ENCODE measurements around the gene RARG.

Gene RARG

DNA sequence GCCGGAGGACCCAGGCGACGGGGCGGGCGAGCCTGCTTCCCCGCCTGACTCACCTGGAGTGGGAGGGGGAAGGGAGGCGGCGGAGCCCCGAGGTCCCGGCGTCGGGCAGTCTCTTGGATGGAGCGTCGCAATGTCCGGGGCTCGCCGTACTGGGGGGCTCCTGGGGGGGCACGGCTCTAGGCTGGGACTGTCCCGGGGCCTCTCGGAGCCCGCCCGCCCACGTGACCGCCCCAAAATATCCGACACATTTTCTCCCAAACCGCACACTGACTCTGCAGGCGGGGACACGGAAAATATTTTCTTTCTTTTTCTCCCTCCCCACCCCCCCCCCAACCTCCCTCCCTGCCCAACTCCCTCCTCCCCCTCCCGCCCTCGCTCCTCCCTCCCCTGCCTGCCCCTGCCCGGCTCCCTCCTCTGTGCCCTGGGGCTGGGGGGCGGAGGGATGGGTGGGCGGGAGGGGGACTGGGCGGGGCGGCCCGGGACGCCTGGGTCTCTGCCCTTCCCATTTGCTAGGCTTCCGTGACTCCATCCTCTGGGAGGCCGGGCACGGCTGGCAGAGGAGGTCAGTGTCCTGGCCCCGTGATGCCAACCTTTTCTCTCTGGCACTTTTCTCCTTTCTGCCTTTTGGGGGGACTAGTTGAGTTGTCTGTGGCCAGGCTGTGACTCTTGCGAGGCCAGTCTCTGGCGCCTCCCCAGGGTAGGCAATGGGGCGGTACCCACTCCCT, at the start of gene RARG:
RARG (minus strand) TSS at position 289 of the 725 bp plus-strand sequence. CDS start 4,664 bp downstream, outside the sequence.
- peak; percentile 52 to 70 for DNase-seq (ENCODE audit: low read depth in 2 of 2)

DNA sequence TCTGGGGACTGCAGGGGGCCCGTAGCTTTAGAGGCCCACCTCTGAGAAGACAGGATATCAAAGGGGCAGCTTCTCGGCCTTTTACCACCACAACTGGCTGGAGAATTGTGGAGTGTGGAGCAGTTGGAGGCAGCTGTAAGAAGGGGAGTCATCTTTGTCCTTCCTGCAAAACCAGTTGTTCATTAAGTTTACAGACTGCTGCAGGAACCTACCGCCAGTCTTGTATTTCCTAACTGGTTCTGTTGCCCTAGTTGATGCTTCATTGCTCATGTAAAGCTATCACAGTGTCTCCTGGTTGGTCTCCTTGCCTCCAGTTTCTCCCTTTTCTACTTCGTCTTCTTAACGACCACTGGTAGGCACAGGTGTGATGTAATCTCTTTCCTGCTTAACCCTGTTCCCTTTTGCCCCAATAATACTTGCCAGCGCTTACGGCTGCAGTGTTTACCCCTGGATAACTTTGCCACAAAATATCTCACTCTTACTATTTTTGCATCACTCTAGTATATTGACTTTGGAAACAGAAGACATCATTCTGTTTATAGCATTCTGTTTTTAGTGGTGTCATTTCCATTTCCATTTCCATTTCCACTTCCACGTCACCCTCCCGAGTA, 48.0 kb upstream of the RARG start:
- DNase-seq (ENCODE audit: low read depth in 2 of 2), result no peak

DNA sequence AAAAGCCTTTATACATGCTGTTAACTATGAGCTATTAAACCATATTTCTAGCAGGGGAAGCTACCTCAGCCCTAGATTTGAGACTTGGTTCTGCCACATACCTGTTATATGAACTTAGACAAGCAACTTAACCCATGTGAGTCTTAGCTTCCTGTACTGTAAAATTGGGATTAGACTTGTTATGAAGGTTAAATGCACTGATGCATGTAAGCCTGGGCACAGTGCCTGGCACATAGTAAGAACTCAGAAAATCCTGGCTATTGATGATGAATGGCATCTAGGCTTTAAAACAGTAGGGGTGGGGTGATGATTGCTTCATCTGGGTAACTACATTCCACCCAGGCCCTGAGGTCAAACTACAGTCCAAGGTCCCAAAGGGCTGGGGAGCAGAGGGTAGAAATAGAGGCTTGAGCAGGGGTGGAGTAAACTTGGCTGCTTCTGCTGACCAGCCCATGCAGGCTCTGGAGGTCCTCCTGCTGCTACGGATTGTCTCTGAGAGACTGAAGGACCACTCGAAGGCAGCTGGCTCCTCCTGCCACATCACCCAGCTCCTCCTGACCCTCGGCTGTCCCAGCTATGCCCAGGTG, 47.4 kb upstream of the RARG start:
- no peak for DNase-seq (ENCODE audit: low read depth in 2 of 2)

- DNase-seq (ENCODE audit: low read depth in 2 of 2), result no peak
Measured at GRCh38 chr12:53277981-53278380, 46.0 kb upstream of the RARG start.

DNA sequence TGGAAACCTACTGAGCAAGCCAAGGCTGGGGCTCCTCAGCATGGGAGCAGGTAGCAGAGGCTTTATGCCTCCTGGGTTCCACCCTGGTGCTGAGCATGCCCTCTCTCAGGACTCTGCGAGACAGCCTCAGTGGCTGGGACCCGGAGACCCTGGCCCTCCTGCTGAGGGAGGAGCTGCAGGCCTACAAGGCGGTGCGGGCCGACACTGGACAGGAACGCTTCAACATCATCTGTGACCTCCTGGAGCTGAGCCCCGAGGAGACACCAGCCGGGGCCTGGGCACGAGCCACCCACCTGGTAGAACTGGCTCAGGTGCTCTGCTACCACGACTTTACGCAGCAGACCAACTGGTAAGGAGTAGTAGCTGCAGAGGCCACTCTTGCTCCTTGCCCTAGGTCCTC, 44.5 kb upstream of the RARG start:
- DNase-seq (ENCODE audit: low read depth in 2 of 2), result no peak

GRCh38 chr12:53274445-53274844, 42.4 kb upstream of the RARG start:
- DNase-seq (ENCODE audit: low read depth in 2 of 2), result no peak

DNA sequence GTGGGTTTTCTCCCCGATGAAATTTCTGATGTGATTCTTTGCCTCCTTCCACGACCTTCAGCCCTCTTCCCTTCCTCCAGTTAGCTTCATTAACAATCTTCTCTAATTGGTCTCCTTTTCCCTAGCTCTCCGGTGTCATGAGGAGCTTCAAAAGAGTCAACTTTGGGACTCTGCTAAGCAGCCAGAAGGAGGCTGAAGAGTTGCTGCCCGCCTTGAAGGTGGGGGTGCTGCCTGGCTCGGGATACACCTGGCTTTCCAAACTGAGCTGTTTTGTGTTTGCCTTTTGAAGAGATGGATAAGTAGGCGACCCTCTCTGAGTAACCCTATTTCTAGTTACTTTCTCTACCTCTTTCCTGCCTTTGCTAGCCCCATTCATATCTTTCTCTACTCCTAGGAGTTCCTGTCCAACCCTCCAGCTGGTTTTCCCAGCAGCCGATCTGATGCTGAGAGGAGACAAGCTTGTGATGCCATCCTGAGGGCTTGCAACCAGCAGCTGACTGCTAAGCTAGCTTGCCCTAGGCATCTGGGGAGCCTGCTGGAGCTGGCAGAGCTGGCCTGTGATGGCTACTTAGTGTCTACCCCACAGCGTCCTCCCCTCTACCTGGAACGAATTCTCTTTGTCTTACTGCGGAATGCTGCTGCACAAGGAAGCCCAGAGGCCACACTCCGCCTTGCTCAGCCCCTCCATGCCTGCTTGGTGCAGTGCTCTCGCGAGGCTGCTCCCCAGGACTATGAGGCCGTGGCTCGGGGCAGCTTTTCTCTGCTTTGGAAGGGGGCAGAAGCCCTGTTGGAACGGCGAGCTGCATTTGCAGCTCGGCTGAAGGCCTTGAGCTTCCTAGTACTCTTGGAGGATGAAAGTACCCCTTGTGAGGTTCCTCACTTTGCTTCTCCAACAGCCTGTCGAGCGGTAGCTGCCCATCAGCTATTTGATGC, 36.9 kb upstream of the RARG start:
- DNase-seq (ENCODE audit: low read depth in 2 of 2), result no peak

DNA sequence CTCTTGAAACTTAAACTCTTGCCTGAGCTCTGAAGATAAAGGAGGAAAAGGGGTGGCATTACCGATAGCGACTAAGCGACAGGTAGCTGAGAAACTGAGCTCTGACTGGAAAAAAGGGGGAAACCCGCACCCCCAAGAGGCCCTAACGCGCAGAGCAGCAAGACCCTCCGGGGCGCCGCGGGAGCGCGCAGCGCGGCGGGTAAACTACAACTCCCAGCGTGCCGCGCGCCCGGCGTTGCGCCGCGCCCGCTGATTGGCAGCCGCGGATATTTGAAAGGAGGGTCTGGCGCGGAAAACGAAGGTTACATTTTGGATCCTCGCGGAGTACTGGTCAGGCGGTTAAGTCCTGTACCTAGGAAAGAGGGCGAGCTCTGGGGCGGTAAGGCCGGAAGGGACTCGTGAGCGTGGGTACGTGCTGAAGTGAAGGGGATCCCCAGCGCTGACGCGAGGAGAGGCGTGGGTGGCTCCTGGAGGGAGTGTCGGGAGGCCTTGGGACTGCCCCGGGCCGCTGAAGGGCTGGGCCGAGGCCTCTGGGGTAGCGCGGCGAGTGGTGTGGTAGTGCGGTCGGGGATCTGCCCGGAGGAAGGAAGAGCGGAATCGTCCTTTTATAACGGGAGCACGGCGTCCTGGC, 36.1 kb upstream of the RARG start, which contains the start of gene ESPL1:
ESPL1 (plus strand) TSS at position 301 of the 631 bp plus-strand sequence. CDS start 468 bp downstream, outside the sequence.
- peak; percentile 76 to 86 for DNase-seq (ENCODE audit: low read depth in 2 of 2)

- DNase-seq (ENCODE audit: low read depth in 2 of 2), result no peak
Measured at GRCh38 chr12:53267306-53267998, 35.4 kb upstream of the RARG start.

- no peak for DNase-seq (ENCODE audit: low read depth in 2 of 2)
Measured at GRCh38 chr12:53265783-53266182, 33.8 kb upstream of the RARG start.

DNA sequence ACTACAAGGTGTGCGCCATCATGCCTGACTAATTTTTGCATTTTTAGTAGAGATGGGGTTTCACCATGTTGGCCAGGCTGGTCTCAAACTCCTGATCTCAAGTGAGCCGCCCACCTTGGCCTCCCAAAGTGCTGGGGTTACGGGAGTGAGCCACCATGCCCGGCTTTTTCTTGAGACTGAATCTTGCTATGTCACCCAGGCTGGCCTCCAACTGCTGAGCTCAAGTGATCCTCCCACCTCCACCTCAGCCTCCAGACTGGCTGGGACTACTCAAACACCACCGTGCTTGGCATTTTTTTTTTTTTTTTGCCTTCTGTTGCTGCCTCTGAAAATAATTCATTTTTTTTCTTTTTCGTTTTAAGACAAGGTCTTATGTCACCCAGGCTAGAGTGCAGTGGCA, 27.9 kb upstream of the RARG start:
- DNase-seq (ENCODE audit: low read depth in 2 of 2), result no peak

DNA sequence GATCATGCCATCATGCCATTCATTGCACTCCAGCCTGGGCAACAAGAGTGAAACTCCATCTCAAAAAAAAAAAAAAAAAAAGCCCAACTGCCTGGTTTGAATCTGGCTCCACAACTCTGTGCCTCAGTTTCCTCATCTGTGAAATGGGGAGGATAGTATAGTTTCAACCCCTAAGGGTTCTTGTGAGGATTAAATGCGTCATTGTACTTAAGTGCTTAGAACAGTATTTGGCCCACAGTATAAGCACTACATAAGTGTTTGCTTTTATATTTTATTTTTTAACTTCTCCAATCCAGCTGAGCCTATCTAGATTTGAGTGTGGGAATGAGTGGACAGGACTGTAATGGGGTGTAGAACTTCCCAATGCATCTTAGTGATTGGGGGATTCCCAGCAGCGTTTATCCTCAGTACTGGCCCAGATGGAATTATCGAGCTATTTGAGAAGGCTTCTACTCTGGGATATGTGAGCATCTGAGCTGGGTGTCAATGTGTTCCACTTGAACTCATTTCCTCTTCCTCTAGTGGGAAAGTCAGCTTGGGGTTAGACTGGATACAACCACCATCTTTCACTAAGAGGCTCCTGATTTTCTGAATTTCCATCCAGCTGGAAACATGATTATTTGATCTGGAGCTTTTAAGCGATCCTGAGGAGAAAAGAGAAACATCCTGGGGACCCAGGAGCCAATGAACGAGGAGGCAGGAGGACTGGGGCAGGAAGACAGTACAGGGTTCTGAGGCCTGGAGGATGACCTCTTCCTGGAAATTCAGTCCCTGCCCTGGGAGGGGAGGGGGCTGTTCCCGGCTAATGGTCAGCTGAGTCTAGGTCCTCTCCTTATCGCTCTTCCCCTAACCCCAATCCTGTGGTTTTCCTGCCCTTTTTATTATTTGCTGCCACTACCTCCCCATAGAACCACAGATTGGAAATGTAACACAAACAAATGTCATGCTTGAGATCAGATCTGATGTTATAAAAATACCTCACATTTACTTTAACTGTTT, 26.8 kb upstream of the RARG start:
- DNase-seq (ENCODE audit: low read depth in 2 of 2), result no peak

- no peak for DNase-seq (ENCODE audit: low read depth in 2 of 2)
Measured at GRCh38 chr12:53255996-53256395, 24.0 kb upstream of the RARG start.

- DNase-seq (ENCODE audit: low read depth in 2 of 2), result no peak
Measured at GRCh38 chr12:53254816-53255545, 23.0 kb upstream of the RARG start.

DNA sequence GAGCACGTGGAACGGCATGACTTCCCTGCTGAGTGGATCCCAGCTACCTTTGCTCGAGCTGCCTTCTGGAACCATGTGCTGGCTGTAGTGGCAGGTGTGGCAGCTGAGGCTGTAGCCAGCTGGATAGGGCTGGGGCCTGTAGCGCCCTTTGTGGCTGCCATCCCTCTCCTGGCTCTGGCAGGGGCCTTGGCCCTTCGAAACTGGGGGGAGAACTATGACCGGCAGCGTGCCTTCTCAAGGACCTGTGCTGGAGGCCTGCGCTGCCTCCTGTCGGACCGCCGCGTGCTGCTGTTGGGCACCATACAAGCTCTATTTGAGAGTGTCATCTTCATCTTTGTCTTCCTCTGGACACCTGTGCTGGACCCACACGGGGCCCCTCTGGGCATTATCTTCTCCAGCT, 21.3 kb upstream of the RARG start:
- no peak for DNase-seq (ENCODE audit: low read depth in 2 of 2)

GRCh38 chr12:53252349-53252916, 20.4 kb upstream of the RARG start:
- DNase-seq (ENCODE audit: low read depth in 2 of 2), result no peak

DNA sequence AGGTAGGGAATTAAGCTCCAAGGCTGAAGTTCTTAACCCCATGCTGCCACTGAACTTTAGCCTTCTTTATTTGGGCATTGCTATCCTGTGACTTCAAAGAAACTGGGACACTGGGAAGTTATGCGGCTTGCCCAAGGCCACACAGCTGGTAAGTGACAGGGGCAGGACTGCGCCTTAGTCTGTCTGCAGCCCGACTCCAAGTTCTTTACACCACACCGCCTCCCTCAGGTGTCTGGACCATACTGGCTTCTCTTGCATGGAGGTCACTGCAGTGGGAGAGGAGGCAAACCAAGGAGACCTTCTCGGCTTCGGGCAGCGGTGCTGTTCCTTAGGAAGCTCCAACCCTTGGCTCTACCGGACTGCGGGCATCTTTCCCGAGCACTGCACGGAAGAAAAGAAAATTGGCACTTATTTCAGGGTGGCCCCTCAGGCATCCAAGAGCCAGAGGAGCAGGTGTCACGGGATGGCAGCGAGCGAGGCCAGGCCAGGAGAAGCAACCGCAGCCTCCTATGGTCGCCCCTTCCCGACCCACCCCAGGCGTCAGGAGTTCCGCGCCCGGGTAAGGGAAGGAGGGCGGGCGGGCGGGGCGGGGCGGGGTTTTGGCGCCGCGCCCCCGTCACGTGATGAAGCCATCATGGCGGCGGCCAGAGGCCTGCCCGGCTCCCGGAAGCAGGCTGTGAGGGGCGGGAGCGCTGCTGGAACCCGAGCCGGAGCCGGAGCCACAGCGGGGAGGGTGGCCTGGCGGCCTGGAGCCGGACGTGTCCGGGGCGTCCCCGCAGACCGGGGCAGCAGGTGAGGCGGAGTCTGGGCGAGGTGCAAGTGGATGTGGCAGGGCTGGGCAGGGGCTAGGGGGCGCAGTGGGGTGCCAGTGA, 19.7 kb upstream of the RARG start:
- DNase-seq (ENCODE audit: low read depth in 2 of 2), result peak; percentile 60 to 66

GRCh38 chr12:53245286-53245685, 13.3 kb upstream of the RARG start:
- DNase-seq (ENCODE audit: low read depth in 2 of 2), result no peak
